ENCODE measurements around the gene SREK1IP1.

SREK1IP1 gene

DNA sequence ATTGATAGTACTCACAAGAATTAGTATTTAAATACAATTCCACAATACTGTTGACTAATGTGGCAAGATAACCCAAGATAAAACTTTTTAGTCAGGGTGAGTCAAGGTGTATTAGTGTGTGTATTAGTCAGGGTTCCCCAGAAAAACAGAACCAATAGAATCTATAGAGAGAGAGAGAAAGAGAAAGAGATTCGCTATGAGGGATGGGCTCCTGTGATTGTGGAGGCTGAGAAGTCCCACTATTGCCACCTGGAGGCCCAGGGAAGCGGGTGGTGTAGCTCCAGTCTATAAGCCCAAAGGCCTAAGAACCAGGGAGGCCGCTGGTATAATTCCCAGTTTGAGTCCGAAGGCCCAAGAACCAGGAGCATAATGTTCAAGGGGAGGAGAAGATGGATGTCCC, 88.2 kb downstream of the SREK1IP1 start:
- DNase-seq, result no peak

- no peak for DNase-seq
Observed at GRCh38 chr5:64678374-64678773, 90.1 kb downstream of the SREK1IP1 start.

- DNase-seq, result no peak
Observed at GRCh38 chr5:64671678-64672077, 96.8 kb downstream of the SREK1IP1 start.

DNA sequence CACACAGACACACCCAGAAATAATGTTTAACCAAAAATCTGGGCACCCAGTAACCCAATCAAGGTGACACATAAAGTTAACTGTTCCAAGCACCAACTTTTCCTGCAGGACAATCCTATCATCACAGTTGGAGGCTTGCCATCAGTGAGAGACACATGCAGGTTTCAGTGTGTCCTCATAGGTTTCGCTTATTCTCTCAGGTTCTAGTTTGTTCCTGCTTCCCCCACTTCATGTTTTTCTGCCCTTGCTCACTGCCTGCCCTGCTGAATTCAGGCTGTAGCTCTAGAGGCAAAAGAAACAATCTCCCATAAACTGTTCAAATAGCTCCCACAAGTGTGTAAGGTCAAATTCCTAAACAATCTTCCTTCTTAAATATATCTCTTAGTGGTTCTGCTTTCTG, 98.2 kb downstream of the SREK1IP1 start:
- no peak for DNase-seq
